HG02981 (cell line): ENCODE results near the gene GSG1L.
"Not testable (repeated sequence)": the region's sequence is repeated elsewhere in the genome, so short reads cannot be mapped to it uniquely, and the experiment has no call there.

Source experiments
- ATAC-seq: cut with Tn5 transposase; IDR thresholded peaks from one replicate; pipeline ENCODE4 v1.9.1; 2021; ENCODE audit warnings: mild to moderate bottlenecking, moderate library complexity; ENCODE audit not compliant: unreplicated experiment

Gene GSG1L

DNA sequence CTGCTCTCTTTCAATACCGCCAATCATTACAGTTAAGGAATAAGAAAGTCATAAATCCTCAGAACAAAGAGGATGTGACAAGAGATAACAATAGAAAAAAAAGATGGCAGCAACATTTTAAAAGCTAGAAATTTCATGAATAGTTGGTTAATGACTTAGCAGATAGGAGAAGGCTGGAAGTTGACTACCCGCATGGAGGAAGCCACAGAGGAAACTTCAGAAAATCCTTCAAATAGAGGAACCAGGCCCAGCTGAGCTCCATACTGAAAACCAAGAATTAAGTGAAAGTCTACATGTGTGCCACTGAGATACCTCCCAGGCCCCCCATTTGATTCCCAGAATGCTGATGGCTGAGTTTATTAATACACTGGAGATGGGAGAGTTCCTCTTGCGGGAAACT, 109.3 kb downstream of the GSG1L start:
- no peak for ATAC-seq

DNA sequence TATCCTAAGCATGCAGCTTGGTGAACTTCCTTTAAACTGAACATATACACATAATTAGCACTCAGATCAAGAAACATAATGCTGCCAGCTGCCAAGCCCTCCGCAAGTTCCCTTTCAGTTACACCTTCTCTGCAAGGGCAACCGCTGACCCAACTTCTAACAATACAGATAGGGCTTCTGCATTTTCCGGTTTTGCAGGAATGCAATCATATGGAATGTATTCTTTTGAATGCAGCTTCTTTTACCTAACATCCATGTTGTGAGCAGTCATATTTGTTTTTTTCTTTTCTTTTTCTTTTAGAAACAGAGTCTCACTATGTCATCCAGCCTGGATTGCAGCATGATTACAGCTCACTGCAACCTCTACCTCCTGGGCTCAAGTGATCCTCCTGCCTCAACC, 110.7 kb downstream of the GSG1L start:
- no peak for ATAC-seq

DNA sequence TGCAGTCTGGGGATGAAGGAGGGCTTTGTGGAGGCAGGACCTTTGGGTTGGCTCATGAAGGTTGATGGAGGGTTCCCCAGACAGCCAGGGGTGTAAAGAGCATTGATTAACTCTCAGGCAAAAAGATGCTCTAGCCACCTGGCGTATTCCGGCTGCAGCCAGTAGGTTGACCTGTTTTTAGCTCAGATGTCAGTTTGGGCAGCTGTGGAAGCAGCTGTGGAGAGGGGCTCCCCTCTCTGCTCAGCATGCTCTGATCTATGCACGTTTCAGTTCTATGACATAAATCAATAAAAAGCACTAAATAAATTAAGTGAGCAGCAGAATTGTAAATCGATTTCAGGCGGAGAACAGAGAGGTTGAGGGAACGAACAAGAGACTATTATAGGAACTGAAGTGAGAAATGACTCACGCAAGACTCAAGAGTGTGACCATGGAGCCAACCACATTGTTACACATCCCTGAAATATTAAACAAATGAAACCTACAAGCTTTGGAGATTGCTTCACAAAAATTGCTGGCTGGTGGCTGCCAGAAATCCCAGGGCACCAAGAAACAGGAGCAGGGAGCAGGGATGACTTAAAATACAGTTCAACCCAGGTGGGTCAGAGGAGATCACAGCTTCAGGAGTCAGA, 111.9 kb downstream of the GSG1L start:
- ATAC-seq = no peak

DNA sequence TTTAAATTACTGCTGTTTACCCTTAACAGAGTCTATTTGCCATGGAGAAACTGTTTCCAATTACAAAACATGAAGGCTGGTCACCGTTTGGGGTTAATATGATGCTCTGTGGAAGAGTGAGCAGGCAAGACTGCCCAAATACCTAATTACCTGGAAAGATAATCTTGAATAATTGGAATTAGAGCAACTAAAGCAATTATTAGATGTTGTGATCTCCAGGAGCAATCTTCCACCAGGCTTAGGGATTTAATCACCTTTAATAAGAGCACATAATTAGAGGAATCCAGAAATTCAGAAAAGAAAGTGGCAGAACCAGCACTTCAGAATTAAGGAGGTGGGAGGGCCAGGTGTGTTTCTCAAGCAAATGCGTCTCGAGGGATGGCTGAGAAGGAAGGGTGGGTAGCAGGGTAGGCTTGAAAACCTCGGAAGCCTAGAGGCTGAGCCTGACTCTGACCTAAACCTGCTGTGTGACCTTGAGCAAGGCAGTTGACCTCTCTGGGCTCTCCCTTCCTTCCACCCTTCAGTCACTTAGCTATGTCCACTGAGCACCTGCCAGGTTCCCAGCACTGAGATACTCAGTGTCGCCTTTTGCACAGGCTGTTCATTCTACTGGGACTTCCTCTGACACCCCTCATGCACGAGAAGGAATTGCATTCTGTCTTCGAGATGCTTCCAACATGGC, 113.2 kb downstream of the GSG1L start:
- ATAC-seq = no peak

DNA sequence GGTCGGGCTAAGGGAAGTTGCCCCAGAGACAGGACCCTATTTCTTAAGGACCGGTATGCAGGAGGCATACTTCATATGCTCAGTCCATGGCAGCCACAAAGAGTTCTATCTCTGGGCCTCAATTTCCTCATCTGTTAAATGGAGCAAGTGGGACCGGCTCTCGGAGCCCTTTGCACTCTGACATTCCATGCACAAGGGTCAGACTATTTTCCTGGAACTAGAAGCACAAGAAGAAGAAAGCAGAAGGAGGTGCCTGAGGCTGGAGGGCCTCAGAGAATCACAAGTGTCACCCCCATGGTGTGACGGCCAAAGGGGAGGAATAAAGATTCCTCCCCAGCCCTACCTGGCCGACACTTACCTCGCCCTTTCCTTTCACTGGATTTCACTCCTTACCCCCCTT, 115.8 kb downstream of the GSG1L start:
- no peak for ATAC-seq

DNA sequence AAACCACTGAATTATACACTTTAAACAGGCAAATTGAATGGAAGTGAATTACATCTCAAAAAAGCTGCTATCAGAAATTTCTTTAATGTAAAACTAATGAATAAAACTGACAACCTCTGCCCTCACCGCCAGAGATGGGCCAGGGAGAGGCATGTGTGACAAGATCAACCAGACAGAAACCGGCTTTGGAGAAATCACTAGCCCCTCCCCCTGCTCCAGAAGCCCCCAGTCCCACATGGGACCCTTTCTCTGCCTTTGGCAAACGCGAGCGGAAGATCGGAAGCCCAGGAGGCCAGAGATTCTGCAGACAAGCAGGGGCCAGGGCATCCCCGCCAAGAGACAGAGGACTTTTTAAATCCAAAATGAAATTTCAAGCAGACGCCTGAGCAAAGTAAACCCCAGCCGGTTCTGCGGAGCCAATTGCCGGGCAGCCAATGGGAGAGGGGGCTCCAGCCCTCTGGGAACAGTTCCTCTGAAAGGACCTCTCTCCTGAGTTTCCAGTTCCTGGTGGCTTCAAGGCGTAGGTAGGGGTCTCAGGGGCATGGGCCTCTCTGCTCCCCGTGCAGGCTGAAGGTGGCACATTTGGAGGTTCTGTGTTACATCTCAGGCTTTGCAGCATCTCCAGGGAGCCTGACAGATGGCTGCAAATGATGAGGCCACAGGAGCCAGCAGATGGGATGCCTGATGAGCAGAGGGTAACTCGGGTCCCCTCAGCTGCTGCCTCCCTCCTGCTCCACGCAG, 118.1 kb downstream of the GSG1L start:
- no peak for ATAC-seq

DNA sequence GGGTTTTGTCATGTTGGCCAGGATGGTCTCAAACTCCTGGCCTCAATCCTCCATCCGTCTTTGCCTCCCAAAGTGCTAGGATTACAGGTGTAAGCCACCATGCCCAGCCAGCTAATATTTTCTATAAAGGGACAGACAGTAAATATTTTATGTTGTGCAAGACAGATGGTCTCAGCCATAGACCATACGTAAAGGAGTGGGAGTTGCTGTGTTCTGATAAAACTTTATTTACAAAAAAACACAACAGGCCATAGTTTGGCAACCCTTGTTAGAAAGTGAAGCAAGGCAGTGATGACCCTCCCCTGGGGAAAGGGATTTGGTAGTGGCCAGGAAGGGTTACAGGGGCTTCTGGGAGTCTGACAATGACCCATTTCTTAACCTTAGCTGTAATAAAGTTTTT, 119.7 kb downstream of the GSG1L start:
- ATAC-seq = no peak

DNA sequence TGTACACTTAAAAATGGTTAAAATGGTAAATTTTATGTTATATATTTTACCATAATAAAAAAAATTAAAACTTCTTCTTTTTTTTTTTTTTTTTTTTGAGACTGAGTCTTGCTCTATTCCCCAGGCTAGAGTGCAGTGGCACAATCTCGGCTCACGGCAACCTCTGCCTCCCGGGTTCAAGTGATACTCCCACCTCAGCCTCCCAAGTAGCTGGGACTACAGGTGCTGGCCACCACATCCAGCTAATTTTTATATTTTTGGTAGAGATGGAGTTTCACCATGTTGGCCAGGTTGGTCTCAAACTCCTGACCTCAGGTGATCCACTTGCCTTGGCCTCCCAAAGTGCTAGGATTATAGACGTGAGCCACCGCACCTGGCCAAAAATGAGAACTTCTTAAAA, 121.4 kb downstream of the GSG1L start:
- ATAC-seq = not testable (repeated sequence)

DNA sequence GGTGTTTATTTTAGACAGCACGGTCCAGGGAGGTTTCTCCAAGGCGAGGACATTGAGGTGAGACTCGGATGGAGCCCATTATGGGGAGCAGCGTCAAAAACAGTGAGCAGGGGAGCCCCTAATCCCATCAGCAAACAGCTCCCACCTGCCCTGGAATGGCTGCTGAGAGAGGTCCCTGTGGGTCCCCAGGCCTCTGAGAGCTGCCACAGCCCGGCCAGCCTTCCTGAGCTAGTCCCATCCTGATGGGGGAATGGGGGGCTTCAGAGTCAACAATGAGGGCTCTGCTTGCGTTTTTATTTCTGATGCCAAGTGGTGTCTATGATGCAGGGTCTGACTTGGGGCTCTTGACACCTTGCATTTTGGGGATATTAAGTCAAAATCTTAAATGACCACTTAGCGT, 128.4 kb downstream of the GSG1L start:
- ATAC-seq = no peak

DNA sequence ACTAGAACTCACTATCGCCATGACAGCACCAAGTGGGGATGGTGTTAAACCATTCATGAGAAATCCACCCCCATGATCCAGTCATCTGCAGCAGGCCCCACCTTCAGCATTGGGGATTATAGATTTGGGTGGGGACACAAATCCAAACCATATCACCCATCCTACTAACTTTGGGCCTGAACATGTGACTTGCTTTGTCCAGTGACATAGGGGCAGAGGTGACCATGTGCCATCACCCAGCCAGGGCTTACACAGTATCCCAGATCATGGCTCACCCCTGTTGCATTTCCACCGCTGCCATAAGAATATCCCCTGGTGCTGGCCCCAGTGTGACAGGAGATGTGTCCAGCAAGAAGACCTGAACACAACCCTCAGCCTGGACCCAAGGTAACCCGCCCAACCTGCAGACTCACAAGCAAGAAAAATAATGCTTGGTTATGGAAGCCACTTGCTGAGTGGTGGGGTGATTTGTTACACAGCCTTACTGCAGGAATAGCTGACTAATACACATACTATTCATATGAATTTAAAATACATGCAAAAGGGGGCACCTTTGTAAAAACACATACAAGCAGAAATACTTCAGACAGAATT, 130.9 kb downstream of the GSG1L start:
- ATAC-seq = no peak

DNA sequence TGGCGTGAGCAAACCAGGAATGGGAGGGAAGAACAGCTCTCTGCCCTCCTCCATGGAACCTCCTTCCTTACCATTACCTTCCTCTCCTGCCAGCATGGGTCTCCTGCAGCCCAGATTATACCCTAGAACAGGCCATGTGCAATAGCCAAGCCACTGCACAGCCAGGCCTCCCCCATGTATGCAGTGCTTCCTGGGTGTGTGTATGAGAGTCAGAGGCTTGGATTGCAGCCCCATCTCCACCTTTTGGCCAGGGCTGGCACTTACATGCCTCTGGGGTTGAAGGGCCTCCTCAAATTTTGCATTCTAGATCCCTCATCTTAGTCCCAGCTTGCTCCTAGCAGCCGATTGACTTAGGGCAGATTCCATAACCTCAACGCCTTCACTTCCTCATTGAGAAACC, 133.7 kb downstream of the GSG1L start:
- no peak for ATAC-seq

DNA sequence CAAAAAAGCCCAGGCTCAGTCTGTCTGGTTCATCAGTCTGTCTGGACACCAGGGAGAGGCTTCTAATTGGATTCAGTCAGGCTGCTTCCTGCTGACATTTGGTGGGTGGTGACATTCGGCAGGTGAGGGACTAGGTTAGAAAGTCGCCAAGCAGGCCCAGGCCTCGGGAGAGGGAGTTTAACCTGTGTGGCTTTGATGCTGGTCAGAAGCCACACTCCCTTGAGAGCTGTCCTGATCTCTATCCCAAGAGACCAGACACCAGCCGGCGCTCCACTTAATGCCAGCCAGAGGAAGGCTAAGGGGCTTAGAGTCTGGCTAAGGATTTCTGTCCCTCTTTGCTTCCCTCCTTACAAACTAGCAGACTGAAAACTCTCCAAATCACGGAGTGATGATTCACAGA, 135.0 kb downstream of the GSG1L start:
- no peak for ATAC-seq

DNA sequence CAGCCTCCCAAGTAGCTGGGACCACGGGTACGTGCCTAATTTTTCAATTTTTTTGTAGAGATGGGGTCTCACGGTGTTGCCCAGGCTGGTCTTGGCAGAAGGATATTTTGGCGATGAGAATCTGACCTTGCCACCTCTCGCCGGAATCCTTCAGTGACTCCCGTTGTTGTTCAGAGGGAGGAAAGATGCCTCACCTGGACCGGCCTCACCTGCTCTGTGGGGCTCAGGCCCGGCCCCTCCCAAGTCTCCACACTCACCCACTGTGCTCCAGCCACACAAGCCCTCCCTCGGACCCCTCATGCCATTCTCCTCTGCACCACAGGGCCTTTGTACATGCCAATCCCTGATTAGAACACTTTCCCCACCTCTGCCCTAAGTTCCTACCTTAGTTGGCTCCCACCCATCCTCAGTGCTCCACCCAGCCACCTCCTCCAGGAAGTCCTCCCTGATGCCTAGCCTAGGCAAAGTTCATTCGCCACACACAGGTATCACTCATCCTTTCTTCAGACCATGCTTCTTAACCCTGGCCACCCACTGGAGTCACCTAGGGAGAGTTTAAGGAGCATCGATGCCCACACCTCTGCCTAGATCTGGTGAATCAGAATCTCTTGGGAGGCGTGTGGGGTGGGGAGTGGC, 136.1 kb downstream of the GSG1L start:
- no peak for ATAC-seq

DNA sequence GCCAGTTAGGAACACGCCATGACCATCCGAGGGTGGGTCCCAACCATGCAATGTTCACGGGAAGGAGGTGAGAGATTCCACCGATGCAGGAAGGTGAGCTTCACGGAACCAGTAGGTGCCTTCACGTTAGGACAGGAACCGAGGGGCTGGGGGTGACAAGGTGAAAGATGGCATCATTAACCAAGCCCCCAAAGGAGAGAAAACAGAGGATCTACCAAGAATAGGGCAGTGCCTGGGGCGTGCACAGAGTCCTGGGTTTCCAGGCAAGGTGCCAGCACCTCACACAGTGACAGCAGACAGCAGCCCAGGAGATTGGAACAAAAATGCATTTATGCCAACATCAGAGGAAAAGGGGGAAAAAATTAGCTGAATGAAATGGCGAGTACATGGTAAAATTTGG, 137.9 kb downstream of the GSG1L start:
- no peak for ATAC-seq

DNA sequence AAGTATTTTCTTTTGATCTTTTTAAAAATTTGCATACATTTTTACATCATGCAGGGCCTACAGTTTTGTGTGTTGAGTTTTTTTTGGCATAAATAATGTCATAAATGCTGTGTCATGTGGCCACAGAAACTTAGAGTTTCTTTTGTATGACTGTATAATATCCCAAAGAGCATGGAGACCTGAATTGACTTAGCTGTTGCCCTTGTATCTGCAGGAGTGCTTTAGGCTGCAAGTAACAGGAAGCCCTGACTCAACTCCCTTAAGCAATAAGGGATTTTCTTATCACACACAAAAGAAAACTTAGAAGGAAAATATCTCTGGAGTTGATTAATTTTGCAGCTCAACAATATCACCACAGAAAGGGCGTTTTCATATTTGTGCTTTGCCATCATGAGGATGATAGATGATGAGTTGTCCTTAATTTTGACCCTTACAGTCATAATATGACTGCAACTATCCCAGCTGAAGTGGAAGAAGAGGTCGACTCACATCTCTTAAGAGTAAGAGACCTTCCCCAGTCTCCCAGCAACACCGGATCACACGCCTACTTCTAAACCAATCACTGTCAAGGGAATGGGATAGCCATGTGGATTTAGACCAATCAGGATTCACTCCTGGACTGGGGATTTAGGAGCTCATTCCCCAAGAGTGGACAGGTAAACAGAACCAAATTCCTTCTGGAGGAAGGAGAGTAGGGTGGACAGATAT, 138.9 kb downstream of the GSG1L start:
- no peak for ATAC-seq

DNA sequence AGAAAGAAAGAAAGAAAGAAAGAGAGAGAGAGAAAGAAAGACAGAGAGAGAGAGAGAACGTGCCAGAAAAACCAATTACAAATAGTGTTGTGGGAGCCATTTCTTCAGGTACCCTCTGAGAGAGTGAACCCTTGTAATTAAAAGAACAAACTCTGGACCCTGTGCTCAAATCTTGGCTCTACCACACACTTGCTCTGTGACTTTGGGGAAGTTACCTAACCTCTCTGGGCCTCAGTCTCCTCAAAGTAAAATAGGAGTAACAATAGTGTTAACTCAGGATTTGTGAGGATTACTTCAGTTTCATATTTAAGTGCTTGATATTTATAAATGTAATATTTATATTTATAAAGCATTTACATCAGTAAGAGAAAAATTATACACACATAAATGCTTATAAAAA, 139.8 kb downstream of the GSG1L start:
- ATAC-seq = no peak

DNA sequence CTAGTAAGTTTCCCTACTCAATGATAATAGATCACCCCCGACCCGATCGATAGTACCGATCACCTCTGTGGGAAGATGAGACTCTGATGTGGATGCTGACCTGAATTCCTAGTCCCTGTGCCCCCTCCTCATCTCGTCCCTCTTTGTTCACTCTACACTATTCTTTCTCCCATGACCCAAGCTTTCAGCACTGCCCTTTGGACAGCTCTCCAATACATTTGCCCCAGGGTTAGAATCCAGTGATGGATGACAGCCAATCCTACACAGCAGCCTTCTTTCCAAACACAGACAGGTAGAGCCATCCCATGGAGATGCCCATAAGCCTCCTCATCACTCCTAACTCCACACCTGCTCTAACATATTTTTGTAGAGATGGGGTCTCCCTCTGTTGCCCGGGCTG, 141.1 kb downstream of the GSG1L start:
- no peak for ATAC-seq

DNA sequence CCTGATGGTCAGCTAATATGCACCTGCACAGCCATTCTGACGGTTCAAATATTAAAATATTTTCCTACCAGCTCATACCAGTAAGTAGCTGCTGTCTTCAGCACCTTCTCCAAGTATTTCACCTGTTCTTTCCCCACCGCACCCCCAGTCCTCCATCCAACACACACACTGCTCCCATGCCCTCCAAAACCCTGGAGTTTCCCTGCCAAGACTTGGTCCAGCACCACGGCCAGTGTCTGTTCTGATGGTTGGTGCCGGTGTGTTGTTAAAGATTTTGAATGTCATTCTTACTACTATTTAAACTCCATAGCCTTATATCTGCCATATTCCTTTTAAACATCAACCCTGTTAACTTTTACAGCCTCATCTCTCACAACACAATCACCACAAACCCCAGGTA, 142.4 kb downstream of the GSG1L start:
- ATAC-seq = no peak

DNA sequence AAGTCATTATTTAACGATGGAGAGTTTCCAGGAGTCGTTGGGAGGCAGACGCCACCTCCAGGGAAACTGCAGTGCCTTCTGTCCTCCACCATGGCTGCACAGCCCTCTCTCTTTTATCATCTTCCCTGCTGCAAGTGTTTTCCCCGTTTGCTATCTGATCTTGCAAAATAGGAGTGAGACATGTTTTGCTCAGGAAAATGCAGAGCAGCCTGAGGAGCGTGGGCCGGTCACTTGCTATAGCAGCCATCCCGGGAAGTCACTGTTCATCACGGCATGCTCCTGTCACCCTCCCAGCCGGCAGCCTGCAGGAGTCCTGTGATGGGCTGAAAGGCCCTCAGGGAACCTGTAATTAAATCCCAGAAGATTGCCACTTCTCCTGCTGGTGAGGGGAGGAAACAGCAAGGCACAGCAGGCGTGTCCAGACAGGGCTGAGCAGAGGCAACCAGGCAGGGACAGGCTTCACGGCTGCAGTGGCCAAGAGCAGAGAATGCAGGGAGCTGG, 143.1 kb downstream of the GSG1L start:
- ATAC-seq = no peak

DNA sequence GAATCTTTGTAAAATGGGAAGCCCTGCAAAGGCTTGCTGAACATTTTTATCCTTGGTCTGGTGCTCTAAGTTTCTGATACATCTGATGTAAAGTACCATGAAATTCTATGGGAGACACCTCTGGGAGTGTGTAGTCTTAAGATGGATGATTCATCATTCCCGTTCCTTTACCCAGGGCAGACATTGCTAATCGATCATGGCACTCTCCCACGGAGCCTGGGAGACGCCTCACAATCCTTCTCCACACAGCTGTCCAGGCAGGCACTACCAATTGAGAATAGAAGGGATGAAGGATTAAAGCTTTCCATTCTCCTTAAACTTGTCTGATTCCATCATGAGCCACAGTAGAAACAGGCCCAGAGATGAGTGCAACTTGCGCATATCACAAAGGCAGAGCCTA, 144.8 kb downstream of the GSG1L start:
- no peak for ATAC-seq

DNA sequence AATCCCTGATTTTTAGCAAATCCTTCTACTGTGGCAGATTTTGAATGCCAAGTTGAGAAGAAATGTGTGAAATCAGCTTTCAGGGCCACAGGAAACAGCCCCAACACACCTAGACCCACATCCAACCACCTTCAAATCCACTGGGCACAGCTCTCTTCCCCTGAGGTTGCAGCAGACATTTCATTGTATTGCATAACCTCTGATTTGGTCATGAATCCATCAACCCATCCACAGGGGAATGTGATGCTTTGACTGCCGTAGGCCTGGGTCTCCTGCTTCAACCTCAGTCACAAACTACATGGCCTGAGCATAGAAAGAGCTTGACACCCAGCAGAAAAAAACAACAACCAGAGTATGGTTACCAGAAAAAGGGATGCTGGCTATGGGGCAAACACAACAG, 145.6 kb downstream of the GSG1L start:
- no peak for ATAC-seq
